Loucy (cell line): ENCODE data around the gene CC2D1A.
"Not testable (repeated sequence)": the region's sequence is repeated elsewhere in the genome, so short reads cannot be mapped to it uniquely, and the experiment has no call there.

Experiments used
- EZH2phosphoT487 ChIP-seq: fragments of 200-600 bp; IDR thresholded peaks from 2 replicates; pipeline ENCODE4 v1.6.1; 2018; ENCODE audit warnings: antibody characterized with exemption, mild to moderate bottlenecking, moderate library complexity, borderline replicate concordance
- TF ChIP-seq, protein P1 (sequence below): fragments of 200-600 bp; sonication (generic); conservative IDR thresholded peaks from 2 replicates; pipeline ENCODE4 v1.5.1; 2014; ENCODE audit warnings: mild to moderate bottlenecking, antibody characterized with exemption, low read length

DNA sequence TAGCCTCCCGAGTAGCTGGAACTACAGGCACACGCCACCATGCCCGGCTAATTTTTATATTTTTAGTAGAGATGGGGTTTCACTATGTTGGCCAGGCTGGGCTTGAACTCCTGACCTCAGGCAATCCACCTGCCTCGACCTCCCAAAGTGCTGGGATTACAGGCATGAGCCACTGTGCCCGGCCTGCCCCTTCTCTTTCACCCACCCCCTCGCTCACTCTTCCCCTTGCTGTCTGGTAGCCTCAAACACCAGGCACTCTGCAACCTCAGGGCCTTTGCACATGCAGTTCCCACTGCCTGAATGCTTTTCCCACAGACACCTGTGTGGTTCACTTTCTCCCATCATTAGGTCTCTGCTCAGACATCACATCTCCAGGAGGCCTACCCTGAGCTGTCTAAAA, 16.1 kb downstream of the CC2D1A start:
- TF ChIP-seq, protein P1, sequence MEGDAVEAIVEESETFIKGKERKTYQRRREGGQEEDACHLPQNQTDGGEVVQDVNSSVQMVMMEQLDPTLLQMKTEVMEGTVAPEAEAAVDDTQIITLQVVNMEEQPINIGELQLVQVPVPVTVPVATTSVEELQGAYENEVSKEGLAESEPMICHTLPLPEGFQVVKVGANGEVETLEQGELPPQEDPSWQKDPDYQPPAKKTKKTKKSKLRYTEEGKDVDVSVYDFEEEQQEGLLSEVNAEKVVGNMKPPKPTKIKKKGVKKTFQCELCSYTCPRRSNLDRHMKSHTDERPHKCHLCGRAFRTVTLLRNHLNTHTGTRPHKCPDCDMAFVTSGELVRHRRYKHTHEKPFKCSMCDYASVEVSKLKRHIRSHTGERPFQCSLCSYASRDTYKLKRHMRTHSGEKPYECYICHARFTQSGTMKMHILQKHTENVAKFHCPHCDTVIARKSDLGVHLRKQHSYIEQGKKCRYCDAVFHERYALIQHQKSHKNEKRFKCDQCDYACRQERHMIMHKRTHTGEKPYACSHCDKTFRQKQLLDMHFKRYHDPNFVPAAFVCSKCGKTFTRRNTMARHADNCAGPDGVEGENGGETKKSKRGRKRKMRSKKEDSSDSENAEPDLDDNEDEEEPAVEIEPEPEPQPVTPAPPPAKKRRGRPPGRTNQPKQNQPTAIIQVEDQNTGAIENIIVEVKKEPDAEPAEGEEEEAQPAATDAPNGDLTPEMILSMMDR = not testable (repeated sequence)
- TF ChIP-seq EZH2phosphoT487 = not testable (repeated sequence)
